Measurements from ENCODE around the gene ATG101. TPM values are rescaled to one million over a fixed set of nuclear protein-coding genes. Genes with fewer than 3 reads are reported as not detected.

Gene ATG101
- total and polyA plus RNA-seq, 4 donors = 12.9 to 31.8 (median 29.4) TPM

- 1% methylated on average over 77 of the region's 77 CpGs for WGBS
- H3K4me1 ChIP-seq (ENCODE audit: control insufficient read depth in 4 of 4, insufficient read depth in 4 of 4, low read length in 3 of 4) = peaks cover 0 to 12% (median 8%) of the 10 kb centered on the region in 4 donors
- H3K9me3 ChIP-seq (ENCODE audit: control insufficient read depth in 4 of 4, low read length in 3 of 4) = no peaks in the 10 kb centered on the region
- peak within 1 kb of the TSS; percentile 21 to 57 (median 48) for H3K4me3 ChIP-seq (ENCODE audit: low read depth in 1 of 3, low read length in 3 of 3)
- TF ChIP-seq RAD21 (IDR thresholded peaks at IDR 0.05) (peak in 1 of 2 donors; percentile 3), YY1 (IDR thresholded peaks at IDR 0.05) (no peak), RXRA (IDR thresholded peaks at IDR 0.05) (no peak), ATF3 (IDR thresholded peaks at IDR 0.05) (no peak), EGR1 (IDR thresholded peaks at IDR 0.05; ENCODE audit: low read depth in 2 of 2) (no peak), REST (IDR thresholded peaks at IDR 0.05) (peak; percentile 17), SP1 (IDR thresholded peaks at IDR 0.05) (peak; percentile 42), NR2F2 (IDR thresholded peaks at IDR 0.05) (peak; percentile 16)
- peaks cover 0 to 6% (median 0%) of the 10 kb centered on the region in 4 donors for H3K36me3 ChIP-seq (ENCODE audit: control insufficient read depth in 4 of 4, insufficient read depth in 3 of 4, low read depth in 1 of 4, low read length in 3 of 4)
- no peaks in the 10 kb centered on the region for H3K27me3 ChIP-seq (ENCODE audit: control insufficient read depth in 4 of 4, insufficient read depth in 4 of 4, low read length in 3 of 4)
- H3K9ac ChIP-seq (ENCODE audit: low read depth in 1 of 2, low read length in 2 of 2) = peak within 1 kb of the TSS; percentile 82 to 87
- peak within 1 kb of the TSS; percentile 63 to 78 for H3K27ac ChIP-seq (ENCODE audit: low read depth in 1 of 2, low read length in 2 of 2)
- peak; percentile 79 for DNase-seq (ENCODE audit: low spot score)
Measured at GRCh38 chr12:52050758-52051541, 18.8 kb upstream of the ATG101 start, which contains the start of gene NR4A1. NR4A1 (plus strand) TSS chr12:52051442; CDS start chr12:52054329, 2,887 bp downstream.

GRCh38 chr12:52052468-52053186 is 17.2 kb upstream of the ATG101 start:
- WGBS = 81% methylated on average over 7 of the region's 7 CpGs
- H3K27me3 ChIP-seq (ENCODE audit: control insufficient read depth in 4 of 4, insufficient read depth in 4 of 4, low read length in 3 of 4) = no peaks in the 10 kb centered on the region
- peak overlapping the region in 1 of 2 donors; percentile 78 for H3K27ac ChIP-seq (ENCODE audit: low read depth in 1 of 2, low read length in 2 of 2)
- TF ChIP-seq HNF4G (IDR thresholded peaks at IDR 0.05) = no peak
- no peak overlapping the region for H3K9ac ChIP-seq (ENCODE audit: low read depth in 1 of 2, low read length in 2 of 2)
- peaks cover 0 to 12% (median 8%) of the 10 kb centered on the region in 4 donors for H3K4me1 ChIP-seq (ENCODE audit: control insufficient read depth in 4 of 4, insufficient read depth in 4 of 4, low read length in 3 of 4)
- H3K4me3 ChIP-seq (ENCODE audit: low read depth in 1 of 3, low read length in 3 of 3) = peak overlapping the region in 2 of 3 donors; percentile 21 to 45
- no peaks in the 10 kb centered on the region for H3K9me3 ChIP-seq (ENCODE audit: control insufficient read depth in 4 of 4, low read length in 3 of 4)
- DNase-seq (ENCODE audit: low spot score) = no peak
- H3K36me3 ChIP-seq (ENCODE audit: control insufficient read depth in 4 of 4, insufficient read depth in 3 of 4, low read depth in 1 of 4, low read length in 3 of 4) = peaks cover 0 to 16% (median 2%) of the 10 kb centered on the region in 4 donors

GRCh38 chr12:52053536-52054209 is 16.1 kb upstream of the ATG101 start:
- Histone ChIP-seq H3K9ac (ENCODE audit: low read depth in 1 of 2, low read length in 2 of 2) (no peak overlapping the region), H3K27ac (ENCODE audit: low read depth in 1 of 2, low read length in 2 of 2) (no peak overlapping the region), H3K36me3 (ENCODE audit: control insufficient read depth in 4 of 4, insufficient read depth in 3 of 4, low read depth in 1 of 4, low read length in 3 of 4) (peaks cover 0 to 18% (median 2%) of the 10 kb centered on the region in 4 donors), H3K4me3 (ENCODE audit: low read depth in 1 of 3, low read length in 3 of 3) (no peak overlapping the region), H3K27me3 (ENCODE audit: control insufficient read depth in 4 of 4, insufficient read depth in 4 of 4, low read length in 3 of 4) (no peaks in the 10 kb centered on the region), H3K9me3 (ENCODE audit: control insufficient read depth in 4 of 4, low read length in 3 of 4) (no peaks in the 10 kb centered on the region), H3K4me1 (ENCODE audit: control insufficient read depth in 4 of 4, insufficient read depth in 4 of 4, low read length in 3 of 4) (peaks cover 0 to 12% (median 8%) of the 10 kb centered on the region in 4 donors)
- WGBS = 93% methylated on average over 9 of the region's 9 CpGs
- no peak for DNase-seq (ENCODE audit: low spot score)
- TF ChIP-seq REST (IDR thresholded peaks at IDR 0.05) (no peak), FOXA1 (IDR thresholded peaks at IDR 0.05) (no peak), TAF1 (conservative IDR thresholded peaks at IDR 0.05) (no peak), GABPA (IDR thresholded peaks at IDR 0.05 in 1 of 2, conservative IDR thresholded peaks at IDR 0.05 in 1 of 2) (no peak), HNF4A (conservative IDR thresholded peaks at IDR 0.05) (no peak), YY1 (IDR thresholded peaks at IDR 0.05) (no peak), CTCF (IDR thresholded peaks at IDR 0.05; ENCODE audit: low read depth, low read length, missing input control) (no peak), ATF3 (IDR thresholded peaks at IDR 0.05) (no peak), RXRA (IDR thresholded peaks at IDR 0.05) (no peak)

Data from liver (tissue), 9 donors.